HG03354 (cell line): ENCODE measurements around the gene NKD1.

Experiments
- ATAC-seq: cut with Tn5 transposase; IDR thresholded peaks from one replicate; pipeline ENCODE4 v1.9.1; 2021; ENCODE audit warnings: mild to moderate bottlenecking; ENCODE audit not compliant: unreplicated experiment, poor library complexity, severe bottlenecking

The NKD1 gene

GRCh38 chr16:50517450-50518252 is 30.5 kb upstream of the NKD1 start:
- no peak for ATAC-seq

GRCh38 chr16:50519001-50519400 is 29.2 kb upstream of the NKD1 start:
- no peak for ATAC-seq

DNA sequence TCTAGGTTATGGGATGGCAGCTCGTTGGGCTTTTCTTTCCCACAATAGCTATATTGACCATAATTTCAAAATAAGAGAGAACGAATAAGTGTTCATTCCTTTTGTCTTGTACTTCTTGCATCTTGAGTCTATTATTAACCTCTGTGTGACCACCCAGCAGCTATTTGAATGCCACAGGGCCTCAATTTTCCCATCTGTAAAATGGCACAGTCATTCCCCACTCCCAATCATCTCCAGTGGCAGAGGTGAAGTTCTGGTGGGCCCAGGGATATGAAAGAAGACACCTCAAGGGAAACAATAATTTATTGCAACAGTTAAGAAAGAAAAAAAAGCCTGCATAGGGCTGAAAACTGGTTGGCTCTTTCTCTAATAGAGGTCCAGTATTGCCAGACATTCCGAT is 28.6 kb upstream of the NKD1 start:
- no peak for ATAC-seq

DNA sequence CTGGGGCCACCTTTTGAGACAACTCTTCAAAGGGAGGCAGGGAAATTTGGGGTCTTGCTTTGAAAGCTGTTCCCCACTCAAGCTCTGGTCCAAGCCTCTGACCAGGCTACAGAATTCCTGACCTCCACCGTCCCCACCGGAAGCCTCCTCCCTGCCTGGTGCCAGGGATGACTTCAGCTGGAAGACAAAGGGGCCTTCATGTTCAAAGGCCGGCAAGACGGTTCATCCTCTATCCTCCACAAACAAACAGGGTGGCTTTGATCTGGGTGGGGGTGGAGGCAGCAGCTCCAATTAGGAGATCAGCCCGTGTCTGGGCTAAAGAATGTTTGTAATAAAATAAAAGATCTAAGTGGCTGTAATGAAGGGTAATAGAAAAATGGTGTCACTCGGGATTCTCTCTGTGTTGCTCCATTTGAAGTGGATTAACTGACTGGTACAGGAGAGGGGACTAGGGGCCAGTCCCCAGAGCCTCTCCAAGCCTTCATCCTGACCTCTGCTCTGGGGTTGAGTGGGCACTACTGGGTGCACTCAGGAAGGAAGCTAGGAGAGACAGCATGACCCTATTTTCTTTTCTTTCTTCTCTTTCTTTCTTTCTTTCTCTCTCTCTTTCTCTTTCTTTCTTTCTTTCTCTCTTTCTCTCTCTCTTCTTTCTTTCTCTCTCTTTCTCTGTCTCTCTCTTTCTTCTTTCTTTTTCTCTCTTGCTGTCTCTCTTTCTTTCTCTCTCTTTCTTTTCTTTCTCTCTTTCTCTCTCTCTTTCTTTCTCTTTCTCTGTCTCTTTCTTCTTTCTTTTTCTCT is 27.5 kb upstream of the NKD1 start:
- ATAC-seq = no peak

- no peak for ATAC-seq
Observed at GRCh38 chr16:50521246-50521900, 26.8 kb upstream of the NKD1 start.

DNA sequence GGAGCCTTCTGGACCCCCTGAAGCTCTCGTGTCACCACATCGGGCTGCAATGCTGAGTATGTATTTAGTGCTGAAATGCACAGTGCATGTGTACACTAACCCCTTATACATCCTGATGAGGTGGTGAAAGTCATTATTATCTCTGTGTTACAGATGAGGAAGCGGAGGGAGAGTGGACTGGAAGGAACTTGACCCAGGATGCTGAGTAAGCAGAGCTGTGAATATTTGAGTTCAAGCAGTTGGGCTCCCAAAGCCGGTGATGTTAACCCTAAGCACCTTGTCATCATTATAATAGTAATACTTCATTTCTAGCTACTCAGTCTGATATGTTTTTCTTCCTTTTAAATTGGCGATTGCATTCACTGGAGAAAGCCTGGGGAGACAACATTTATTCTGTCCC is 25.9 kb upstream of the NKD1 start:
- no peak for ATAC-seq

DNA sequence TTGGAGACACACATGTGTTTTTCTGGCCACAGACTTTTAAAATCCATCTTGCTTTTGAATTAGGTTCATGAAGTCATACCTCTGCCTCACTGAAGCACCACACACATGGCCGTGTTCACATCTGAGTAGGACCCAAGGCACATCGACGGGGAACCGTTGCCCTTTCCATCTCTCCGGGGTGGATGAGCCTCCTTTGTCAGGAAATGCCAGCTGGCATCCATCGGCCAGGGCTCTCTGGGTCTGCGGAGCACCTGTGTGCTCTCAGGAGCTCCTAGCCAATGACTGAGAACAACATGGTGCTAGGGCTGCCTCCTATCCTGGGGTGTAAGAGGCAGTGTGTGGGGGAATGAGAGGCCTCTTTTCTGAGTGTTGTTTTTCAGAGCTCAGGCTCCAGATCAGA is 24.5 kb upstream of the NKD1 start:
- no peak for ATAC-seq

DNA sequence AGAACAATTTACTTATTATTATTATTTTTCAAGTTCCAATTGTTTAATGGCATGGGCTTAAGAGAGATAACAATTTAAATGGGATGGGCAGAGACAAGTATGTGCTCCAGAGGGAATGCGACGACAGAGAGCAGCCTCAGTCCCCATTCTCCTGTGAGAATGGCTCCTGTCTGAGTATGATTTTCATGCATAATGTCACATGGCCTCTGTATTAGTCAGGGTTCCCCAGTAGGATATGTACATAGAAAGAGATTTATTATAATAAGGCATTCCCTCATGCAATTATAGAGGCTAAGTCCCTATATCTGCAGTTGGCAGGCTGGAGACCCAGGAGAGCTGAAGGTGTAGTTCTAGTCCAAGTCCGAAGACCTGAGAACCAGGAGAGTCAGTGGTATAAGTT is 22.9 kb upstream of the NKD1 start:
- ATAC-seq = no peak

GRCh38 chr16:50525716-50526115 is 22.5 kb upstream of the NKD1 start:
- ATAC-seq = no peak

DNA sequence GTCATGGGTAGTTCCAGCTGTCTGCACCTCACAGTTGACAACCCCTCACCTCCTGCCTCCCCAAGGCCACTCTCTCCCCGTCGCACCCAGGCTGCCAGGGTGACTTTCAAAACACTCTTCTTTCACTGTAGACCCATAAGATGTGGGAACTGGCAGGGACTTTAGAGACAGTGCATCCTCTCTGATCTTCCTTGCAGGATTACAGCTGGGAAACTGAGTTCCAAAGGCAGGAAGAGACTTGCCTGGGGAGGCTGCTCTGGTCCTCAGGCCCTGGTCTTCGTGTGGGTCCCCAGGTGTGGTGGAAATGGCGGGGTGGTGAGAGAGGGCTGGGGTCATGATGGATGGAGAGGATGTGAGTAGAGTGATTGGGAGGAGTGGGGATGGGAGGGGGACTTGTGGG is 21.9 kb upstream of the NKD1 start:
- no peak for ATAC-seq

DNA sequence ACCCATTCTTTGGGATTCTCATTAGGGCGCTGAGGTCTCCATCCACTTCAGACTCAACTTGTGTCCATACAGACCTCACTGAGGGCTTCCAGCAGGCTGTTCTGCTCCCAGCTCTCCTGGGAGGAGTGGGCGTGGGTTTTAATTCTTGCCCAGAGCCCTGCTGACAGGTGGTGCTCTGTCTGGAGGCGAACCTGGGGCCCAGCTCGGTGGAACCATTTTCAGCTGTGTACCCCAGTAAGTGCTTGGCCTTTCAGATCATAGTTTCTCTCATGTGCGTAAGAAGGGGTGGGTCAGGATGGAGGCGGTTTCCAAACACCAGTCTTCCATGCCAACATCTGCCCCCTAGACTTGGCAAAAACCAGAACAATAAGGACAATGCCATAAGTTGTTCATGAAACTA is 21.4 kb upstream of the NKD1 start:
- no peak for ATAC-seq

DNA sequence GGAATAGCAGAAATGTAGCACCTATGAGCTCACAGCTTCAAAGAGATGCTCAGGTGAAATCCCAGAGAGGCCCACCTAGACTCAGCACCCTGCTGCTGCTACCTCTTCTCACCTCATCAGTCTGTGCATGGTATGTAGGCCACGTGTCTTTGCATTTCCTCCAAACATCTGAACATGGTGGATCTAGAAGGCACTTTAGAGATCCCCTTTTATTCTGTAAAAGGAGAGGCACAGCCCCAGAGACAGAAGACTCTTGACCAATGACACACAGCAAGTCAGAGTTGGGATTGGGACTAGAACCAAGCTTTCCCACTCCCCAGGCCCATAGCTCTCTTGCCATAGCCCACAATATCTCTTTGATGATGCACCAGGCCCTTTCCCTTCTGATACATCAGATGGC is 19.4 kb upstream of the NKD1 start:
- no peak for ATAC-seq

DNA sequence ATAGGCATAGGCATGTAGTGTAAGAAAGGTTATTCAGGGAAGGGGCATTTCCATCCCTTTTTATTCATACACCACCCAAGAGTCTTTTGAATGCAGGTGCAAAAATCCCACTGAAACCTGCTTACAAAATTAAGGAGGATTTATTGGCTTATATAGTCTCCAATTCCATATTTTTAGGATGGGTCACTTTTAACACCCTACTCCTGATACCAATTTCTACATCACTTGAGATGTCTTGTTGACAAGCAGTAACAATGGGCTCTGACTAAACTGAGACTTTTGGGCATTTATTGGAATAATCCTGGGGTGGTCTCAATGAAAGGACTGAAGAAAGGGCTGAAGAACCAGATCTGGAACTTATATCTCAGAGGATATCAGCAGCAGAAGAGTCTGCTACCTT is 18.9 kb upstream of the NKD1 start:
- no peak for ATAC-seq

DNA sequence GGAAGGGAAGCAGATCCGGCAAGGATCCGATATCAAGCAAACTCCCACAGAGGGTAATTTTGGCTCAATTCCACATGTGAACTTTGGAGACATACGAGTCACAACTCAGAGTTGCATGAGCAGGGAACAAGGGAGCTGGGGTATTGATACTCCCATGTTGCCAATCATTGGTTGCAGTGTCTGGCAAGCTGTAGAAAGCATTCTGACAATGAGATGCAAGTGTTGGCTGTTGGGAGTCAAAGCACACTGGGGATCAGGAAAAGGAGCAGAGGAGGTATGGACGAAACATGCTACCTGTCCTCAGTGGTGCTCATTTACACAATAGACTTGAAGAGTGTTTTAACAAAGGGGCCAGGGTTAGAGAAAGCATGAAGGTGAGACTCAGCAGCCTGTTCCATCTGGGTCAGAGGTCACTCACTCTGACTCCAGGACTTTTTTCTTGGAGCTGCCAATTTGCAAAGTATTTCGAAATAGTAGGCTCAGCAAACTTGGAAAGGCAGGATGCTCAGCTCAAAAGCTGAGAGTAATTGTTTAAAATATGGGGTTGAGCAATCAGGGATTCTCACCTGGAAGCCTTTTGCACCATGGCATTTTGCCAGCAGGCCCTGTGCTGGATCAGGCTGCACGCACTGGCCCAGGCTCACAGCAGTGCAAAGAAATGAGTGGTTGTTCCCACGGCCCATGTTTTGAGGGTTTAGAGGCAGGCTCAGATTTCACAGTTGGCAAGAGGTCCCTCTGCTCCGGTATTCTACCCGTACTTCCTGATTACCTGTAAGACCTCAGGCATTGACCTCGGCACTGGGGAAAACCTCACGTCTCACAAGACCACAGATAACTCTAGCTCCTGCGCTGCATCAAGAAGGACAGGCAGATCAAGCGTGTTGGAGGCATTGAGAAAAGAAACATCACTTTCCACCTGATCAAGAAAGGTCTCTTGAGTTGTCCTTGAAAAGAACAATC is 17.6 kb upstream of the NKD1 start:
- ATAC-seq = no peak

- no peak for ATAC-seq
Observed at GRCh38 chr16:50531359-50531758, 16.8 kb upstream of the NKD1 start.

GRCh38 chr16:50531901-50532300 is 16.3 kb upstream of the NKD1 start:
- no peak for ATAC-seq

DNA sequence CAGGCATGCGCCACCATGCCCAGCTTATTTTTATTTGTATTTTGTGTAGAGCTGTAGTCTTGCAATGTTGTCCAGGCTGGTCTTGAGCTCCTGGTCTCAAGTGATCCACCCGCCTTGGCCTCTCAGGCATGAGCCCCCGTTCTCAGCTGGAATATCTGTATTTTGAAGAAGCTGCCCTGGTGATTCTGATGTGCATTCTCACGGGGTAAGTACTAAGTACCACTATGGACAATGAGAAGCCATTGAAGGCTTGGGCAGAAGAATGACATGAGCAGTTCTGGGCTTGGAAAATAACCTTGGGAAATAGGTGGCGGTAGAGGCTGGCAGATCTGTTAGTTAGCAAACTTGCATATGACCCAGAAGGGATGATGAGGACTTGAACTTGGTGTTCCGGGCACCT is 15.6 kb upstream of the NKD1 start:
- no peak for ATAC-seq

- ATAC-seq = no peak
Observed at GRCh38 chr16:50533317-50533716, 14.9 kb upstream of the NKD1 start.

- ATAC-seq = no peak
Observed at GRCh38 chr16:50534091-50534490, 14.1 kb upstream of the NKD1 start.

DNA sequence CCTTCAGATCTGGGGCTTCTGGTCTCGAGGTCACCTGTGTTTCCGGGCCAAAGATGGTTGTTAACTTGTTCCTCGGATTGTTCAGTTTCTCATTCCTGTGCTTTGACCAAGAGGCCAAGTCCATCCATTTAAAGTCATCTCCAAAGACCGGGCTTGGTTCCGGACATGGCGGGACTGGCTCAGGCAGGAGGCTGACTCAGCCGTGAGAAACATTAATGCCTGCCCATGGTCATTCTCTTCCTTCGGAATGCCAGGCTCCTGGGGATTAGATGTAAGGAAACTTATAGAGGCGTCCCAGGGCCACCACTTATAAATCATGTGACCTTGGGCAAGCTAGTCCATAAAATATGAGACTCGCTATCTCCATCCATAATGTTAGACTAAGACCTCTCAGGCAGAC is 13.6 kb upstream of the NKD1 start:
- no peak for ATAC-seq
